SK-N-SH (cell line): ENCODE measurements around the gene BMPR1A.

Experiments used
- FOXJ3 ChIP-seq: sonication (generic); formaldehyde crosslinking; IDR thresholded peaks from 2 replicates; pipeline ENCODE4 v1.5.1; 2020; ENCODE audit warnings: mild to moderate bottlenecking, missing genetic modification reagents
- JUND ChIP-seq: IDR thresholded peaks from 2 replicates; pipeline ENCODE4 v1.4.0; 2012
- TF ChIP-seq, protein P1 (sequence below): fragments of 200-600 bp; sonication (generic); IDR thresholded peaks from 2 replicates; pipeline ENCODE4 v1.6.1; 2017; ENCODE audit warnings: antibody characterized with exemption, mild to moderate bottlenecking, moderate library complexity
- TF ChIP-seq, protein P2 (sequence below): IDR thresholded peaks from 2 replicates; pipeline ENCODE4 v1.4.0; 2012; ENCODE audit warnings: low read depth
- TF ChIP-seq, protein P3 (sequence below): IDR thresholded peaks from 2 replicates; pipeline ENCODE4 v1.4.0; 2012; ENCODE audit warnings: low read depth, borderline replicate concordance

DNA sequence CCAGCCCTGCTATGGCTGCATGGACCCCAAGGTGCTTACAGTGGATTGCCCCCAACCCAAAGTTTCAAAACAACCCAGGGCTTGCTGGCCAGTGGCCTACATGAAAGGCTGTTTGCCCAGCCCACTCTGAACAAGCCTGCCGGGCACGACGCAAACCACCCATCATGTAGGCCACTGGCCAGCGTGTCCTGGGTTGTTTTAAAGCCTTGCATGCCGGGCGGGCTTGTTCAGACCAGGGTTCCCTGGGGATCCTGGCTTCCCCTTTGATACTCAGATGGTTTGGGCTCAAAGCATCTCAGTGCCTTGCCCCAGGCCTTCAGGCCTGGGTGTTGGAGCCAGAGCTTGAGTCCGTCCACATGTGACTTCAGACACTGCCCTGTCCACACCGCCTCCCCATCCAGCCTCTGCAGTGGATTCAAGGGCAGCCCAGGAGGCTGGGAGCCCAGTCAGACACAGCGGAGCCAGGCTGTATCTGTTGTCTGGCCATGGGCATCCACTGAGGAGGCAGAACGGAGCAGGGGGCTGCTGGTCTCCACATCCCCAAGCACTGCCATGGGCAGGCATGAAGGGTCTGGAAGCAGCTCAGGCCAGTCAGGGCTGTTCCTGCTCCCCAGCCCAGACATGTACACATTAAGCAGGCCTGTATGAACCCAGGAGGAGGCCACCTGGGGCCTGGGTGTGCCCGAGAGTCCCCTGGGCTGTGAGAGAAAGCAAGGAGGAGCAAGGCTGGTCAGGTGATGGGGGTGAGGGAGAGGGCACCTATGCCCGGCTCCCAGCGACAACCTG lies 207.8 kb downstream of the BMPR1A start:
- TF ChIP-seq, protein P1, sequence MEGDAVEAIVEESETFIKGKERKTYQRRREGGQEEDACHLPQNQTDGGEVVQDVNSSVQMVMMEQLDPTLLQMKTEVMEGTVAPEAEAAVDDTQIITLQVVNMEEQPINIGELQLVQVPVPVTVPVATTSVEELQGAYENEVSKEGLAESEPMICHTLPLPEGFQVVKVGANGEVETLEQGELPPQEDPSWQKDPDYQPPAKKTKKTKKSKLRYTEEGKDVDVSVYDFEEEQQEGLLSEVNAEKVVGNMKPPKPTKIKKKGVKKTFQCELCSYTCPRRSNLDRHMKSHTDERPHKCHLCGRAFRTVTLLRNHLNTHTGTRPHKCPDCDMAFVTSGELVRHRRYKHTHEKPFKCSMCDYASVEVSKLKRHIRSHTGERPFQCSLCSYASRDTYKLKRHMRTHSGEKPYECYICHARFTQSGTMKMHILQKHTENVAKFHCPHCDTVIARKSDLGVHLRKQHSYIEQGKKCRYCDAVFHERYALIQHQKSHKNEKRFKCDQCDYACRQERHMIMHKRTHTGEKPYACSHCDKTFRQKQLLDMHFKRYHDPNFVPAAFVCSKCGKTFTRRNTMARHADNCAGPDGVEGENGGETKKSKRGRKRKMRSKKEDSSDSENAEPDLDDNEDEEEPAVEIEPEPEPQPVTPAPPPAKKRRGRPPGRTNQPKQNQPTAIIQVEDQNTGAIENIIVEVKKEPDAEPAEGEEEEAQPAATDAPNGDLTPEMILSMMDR = no peak
- TF ChIP-seq JUND (no peak), FOXJ3 (CRISPR knock-in tag) (no peak)
- TF ChIP-seq, protein P2, sequence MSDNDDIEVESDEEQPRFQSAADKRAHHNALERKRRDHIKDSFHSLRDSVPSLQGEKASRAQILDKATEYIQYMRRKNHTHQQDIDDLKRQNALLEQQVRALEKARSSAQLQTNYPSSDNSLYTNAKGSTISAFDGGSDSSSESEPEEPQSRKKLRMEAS = no peak
- TF ChIP-seq, protein P3, sequence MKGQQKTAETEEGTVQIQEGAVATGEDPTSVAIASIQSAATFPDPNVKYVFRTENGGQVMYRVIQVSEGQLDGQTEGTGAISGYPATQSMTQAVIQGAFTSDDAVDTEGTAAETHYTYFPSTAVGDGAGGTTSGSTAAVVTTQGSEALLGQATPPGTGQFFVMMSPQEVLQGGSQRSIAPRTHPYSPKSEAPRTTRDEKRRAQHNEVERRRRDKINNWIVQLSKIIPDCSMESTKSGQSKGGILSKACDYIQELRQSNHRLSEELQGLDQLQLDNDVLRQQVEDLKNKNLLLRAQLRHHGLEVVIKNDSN = no peak
